GM19328 (cell line): ENCODE results near the gene POLR2L.

Experiments
- ATAC-seq: cut with Tn5 transposase; IDR thresholded peaks from one replicate; pipeline ENCODE4 v1.9.1; 2021; ENCODE audit warnings: mild to moderate bottlenecking, moderate library complexity; ENCODE audit not compliant: unreplicated experiment

POLR2L gene

DNA sequence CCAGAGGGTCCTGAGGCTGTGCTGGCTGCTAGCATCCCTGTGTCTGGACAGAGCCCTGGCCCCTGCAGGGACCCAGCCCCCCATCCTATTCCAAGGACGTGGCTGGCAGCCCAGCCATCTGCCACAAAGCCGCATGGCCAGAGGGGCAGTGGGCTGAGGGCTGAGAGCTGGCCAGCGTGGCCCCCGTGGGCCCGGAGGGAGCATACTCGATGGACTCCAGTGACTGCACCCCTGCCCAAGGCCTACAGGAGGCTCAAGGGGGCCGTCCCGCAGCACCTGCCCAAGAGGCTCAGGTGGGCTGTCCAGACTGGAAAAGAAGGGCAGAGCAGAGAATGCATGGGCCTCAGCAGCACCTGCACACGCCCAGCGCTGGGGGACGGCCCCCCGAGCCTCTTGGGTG, 13.5 kb upstream of the POLR2L start:
- no peak for ATAC-seq

DNA sequence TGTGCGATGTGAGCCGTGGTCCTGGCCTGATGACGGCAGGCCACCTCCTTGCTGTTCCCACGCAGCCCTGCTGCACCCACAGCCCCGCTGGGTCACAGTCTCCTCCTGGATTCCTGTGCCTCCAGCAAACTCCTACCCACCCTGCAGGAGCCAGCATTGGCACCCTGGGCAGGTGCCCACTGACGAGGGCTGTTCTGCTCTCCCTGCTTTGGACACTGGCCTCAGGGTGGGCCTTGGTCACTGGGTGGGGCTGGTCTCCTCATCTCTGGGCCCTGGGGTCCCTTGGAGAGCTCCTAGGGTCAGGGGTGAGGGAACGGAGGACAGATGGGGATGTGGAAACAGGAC, 13.0 kb upstream of the POLR2L start:
- ATAC-seq, result no peak

DNA sequence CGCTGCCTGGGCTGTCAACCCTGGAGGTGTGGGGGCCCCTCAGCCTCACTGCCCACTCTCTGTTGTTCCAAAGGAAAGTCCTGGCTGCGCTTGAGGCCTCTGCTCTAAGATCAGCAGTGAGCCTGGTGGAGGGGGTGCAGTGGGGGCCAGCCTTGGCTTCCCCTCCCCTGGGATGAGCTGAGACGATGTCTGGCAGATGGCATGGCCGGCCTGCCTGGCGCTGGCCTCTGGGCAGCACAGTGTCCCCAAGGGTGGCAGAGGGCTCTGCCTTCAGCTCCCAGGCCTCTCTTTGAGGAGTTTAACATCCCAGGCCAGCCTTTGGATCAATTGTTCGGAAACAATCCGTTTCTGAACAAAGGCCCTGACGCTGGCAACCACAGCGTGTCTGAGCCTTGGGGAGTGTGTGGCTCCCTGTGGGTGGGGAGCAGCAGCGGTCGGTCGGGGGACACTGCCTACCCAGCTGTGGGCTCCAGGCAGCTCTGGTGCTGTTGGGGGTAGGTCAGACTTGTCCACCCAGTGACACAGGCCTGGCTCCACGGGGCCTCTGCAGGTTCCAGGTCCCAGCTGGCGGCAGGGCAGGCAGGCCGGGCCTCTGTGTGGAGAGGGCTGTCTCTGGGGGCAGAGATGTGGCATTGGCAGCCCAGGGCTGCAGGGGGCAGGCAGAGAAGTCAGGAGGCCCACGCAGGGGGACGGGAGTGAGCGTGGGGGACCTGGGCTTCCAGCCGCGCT, 12.4 kb upstream of the POLR2L start:
- ATAC-seq, result no peak

DNA sequence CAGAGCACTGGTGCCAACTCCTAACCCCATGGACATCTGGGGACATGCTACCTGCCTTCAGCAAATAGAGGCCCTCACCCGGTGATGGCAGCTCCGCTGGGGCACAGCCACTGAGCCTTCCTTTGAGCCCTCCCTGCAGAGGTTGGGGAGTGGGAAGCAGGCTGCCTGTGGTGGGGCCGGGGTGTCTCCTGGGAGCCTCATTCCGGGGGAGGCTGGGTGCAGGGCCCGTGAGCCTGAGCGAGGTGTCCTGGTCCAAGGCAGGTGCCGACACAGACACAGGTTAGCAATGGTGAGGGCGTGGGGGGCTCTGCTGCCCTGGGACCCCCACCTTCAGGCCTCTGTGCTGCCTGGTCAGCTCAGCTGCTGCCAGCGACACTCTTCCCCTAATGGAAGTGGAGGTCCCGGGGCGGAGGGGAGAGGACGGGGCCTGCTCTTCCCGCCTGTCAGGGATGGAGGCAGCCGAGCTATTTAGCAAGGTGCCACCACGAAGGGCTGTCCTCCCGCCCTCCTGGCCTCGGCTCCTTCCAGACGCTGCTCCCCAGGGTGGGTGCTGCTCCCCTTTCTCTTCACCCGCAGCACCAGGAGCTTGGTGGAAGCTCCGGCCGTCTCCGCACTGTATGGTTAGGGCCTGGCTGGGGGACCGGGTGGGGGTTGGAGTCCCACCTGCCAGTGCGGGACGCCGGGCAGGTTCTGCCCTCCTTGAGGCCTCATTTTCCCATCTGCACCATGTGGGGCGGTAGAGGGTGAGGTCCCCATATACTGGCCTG, 11.5 kb upstream of the POLR2L start:
- ATAC-seq, result no peak

DNA sequence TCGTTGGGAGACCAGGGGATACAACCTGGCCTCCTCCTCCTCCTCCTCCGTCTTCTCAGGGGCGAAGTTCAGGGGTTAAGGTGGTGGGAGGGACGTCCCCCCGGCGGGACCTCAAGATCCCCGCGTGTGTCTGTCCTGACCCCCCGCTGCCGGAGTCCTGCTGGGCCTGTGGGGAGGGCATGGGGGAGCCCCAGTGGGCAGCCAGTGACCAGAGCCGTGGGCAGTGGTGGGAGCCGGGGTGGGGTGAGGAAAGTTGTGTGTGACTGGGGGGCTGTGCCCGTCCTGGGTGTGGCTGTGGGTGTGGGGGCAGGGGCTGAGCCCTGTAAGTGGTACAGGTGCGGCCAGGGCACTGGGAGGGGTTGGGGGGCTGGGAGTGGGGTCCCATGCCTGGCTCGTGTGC, 10.4 kb upstream of the POLR2L start:
- ATAC-seq, result no peak

DNA sequence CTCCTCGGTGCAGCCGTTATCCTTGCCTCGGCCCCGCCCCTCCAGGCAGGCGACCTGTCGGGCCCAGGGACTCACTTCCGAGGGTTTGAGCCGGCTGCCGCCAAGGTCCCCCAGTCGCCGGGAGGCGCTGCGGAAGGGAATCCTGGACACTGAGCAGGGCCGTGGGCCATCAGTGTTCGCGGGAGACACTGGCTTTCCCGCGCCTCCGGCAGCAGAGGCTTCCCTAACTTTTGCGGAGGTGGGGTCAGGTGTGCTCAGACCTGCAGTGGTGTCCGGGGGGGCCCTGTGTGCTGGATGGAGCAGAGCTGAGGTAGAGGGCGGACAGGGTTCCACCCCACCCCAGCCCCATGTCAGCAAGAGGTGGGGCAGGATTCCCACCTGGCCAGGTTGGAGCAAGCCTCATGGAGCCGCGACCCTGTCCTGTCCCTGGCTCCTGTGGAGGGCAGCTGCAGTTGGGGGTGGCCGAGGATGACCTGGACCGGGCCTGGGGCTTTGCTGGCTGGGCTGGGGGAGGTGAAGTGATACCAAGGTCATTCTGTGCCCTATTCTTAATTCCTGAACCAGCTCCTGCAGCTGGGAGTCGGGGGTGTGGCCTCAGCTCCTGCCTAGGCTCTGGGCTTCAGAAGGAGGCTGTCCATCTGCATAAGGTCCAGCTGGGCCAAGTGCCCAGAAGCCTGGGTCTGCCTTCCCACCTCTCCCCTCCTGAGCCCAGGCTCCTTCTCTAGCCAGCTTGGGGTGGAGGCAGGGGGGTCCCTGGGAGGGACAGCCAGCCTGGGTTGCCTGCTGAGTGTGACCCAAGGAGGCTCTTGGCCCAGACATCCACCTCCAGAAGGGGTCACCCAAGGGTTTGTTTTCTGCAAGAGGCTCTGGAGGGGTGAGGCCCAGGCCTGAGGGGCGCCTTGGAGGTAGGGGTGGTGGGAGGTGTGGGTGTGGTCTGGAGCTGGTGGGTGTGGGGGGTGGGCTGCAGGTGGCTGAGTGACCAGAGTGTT, 8.7 kb upstream of the POLR2L start:
- no peak for ATAC-seq

DNA sequence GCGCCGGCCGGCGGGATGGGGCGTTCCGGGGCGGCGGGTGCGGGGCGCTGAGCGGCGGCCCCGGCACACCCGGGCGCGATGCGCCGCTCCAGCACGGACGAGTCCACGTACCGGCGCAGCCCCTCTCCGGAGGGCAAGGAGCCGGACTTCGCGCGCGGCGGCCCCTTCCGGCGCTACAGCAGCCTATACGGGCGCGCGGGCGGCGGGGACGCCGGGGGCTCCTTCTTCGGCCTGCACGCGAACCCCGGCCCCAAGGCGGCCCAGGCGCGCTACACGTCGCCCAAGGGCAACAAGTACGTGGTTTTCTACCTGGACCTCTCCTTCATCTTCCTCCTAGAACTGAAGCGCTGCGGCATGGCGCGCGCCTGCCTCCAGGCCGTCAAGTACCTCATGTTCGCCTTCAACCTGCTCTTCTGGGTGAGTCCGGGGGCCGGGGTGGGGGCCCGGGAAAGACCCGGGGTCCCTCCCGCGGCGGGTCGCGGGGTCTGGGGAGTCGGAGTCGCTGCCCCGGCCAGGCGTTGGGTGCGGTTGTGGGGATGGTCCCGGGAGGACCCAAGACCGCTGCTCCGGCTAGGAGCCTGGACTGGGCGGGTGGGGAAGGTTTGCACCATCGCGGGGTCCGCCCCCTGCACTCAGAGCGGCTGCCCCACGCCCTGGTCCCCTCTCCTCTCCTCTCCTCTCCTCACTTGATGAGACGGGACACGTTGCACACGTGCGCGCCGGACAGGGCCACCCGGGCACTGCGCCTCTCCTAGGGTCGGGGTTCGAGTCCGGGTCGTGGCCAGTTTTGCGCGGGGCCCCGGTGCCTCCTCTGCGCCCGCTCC, 7.8 kb upstream of the POLR2L start:
- no peak for ATAC-seq

DNA sequence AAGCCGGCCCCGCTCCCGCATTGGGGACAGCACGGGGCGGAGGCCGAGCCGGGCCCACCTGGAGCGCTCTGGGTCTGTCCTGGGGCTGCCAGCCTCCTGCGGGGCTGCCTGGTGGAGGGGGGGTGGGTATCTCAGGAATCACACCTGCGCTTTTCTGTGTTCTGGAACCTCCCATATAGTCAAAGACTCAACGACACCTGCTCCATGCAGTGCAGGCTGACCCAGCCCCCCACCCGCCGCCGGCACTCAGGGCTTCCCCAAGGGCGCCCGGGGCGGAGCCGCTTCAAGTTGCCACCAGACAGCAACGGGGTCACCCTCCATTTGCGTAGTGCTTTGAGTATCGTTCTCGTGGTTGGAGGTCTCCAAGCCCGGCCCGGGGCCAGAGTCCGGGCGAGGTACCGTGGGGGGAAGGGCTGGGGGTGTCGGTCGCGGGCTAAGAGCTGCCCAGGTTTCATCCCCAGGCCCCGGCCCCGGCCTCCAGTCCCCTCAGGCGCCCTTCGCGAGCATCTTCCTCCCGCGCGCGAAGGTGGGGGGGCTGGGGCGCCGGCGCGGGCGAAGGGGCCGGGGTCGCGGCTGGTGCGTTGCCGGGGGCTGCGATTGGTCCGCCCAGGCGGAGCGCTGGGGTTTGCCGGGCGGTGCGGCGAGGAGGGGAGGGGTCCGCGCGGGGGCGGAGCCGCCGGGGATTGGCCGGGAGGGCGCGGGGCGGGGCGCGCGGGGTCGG, 6.9 kb upstream of the POLR2L start:
- ATAC-seq, result no peak

DNA sequence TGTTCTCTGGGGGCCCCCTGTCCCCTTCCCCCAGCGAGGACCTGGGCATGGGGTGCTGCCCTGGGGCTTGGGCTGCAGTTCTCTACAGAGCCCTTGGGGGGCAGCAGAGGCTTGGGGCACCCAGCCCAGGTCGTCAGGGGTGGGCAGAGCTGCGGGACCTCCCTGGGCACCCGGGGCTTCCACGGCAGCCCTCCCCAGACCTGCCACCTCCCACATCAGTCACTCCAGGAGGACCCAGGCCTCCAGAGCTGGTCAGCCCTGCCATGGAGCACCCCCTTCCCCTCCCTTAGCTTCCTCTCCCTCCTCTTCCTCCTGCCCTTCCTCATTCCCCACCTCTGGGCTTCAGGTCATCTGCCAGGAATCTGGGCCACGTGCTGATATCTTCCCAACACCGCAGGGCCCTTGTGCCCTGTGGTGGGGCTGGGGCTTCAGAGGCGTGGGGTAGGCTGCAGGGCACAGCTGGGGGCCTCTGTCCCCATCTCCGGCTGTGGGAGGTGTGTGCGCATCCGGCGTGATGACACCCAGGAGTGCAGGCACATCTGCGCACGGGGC, 6.1 kb upstream of the POLR2L start:
- ATAC-seq, result no peak

DNA sequence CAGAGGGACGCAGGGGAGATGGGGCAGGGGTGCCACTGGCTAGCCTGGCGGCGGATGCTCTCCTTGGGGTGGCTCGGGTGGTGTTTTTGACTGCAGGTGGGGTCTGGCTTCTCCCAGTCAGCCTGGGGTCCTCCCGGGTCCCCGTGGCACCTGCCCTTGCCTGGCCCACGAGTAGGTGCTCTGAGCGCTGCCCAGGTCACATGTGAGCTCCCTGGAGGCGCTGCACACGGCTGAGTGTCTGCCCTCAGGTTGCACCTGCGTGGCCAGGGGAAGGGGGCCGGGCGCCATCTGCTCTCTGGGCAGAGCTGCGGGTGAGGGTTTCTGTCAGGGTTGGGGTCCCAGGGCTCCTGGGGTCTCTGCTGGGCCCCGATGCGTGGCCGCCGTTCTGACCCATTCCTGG, 5.5 kb upstream of the POLR2L start:
- no peak for ATAC-seq

DNA sequence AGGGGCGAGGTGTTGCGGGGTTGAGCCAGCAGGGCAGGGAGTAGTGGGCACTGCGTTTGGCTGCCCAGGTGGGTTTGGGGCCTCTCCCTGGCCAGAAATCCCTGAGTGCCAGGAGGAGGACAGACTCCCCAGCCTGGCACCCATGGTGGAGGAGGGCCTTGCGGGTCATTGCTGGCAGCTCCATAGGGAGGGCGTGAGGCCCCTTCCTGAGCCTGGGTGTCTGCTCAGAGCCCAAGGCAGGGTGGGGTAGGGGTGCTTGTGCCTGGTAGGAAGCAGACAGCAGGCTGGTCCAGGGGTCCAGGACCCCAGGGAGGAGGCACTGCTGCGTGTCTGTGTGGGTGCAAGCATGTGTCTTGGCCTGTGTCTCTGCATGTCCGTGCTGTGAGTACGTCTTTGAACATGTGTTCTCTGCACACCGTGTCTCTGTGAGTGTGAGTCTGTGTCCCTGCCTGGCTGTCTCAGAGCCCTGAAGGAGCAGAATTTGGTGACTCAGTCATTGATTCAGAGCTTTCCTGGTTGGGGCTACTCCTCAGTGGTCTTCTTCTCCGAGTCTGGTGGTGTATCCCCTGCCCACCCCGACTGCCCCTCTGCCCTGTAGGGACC, 4.3 kb upstream of the POLR2L start:
- no peak for ATAC-seq

DNA sequence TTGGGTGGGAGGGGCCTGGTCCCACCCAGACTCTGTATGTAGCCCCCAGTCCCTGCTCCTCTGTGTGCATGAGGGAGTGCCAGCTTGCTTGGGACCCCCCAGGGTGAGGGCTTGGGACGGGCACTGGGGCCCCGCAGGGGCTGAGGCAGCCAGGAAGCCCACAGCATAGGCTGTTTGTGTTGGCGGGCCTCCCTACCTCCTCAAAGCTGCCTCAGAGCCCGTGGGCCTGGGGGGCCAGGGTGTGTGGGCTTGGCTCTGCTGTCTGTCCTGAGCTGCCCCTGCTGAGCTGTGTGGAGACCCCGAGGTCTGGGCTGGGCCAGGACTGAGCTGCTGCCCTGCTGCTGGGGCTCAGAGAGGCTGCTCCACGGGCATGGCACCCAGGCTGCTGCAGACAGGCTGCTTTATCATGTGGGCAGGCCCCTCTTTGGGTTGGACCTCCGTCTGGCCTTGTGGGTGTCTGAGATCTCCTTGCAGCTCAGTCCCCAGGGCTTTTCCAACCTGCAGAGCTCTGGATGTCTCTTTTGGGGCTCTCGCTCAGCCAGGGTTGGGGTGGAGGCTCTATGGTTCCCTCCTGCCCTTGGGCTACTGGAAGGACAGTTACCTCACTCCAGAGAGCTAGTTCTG, 3.7 kb upstream of the POLR2L start:
- no peak for ATAC-seq

DNA sequence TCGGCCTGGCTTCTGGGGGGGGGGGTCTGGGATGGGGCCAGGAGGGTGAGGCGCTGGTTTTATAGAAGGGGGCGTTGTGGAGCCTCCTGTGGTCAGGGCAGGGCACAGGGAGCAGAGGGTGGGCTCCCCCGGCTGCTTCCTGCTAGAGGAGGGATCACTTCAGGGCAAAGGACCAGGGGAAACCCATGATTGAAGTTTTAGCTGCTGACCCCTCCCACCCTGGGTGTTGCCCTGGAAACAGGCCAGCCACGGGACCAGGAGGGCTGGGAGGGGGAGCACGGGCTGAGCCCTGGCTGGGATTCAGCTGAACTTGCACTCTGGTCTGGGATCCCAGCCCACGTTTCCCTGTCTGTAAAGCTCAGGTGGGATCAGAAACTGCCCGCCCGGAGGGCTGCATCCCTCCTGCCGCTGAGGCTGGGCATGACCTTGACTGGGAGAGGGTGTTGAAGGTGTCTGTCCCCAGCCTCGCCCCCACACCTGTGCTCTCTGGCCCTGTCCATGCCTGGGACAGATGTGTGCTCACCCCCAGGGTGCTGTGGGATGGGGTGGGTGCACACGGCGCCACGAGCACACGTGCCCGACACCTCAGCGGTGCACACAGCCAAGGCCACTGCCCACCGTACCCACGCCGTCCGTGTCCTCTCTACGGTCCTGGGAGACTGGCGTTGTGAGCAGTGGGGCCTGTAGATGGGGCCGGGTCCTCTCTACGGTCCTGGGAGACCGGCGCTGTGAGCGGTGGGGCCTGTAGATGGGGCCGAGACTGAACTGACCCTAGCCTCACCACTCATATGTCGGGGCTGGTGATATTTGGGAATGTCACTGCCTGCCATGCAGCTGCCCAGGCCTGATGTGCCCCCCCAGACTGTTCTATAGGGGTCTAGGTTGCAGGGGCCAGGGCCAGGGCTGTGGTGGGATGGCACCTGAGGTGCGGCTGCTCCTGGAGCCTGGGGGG, 2.6 kb upstream of the POLR2L start:
- ATAC-seq, result no peak

DNA sequence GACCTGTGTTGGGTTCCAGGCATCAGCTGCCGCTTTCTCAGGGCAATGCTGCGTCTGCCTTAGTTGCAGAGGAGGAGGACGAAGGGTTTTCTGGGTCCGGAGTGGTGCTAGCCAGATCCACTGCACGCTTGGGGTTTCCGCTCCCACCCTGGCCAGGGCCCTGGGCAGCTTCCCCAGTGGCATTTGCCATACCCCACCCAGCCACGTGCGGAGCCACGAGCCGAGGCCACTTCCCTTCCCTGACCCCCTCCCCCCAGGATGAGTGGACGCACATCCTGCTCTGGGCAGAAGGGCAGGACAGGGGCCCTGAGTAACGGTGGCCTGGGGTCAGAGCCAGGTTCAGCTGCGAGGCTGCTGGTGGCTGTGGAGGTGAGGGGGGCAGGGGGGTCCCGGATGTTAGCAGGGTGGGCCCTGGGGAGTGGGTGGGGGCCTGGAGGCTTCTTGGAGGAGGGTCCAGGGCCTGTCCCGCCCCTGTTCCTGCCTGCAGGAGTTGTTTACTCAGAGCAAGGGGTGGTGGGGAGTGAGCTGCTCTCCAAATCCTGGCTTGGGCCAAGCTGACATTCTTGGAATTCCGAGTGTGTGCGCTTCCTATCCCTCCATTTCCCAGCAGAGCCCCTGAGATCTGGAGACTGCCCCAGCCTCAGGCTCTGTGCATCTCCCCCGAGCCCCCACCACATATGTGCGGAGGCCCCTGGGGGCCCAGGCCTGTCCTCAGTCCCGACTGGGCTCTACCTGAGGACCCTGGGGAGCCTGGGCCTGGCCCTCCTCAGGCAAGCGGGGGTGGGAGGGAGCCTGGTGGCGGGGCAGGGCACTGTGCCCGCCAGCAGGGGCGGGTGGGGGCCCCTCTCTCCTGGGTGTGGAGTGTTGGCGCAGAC, 1.7 kb upstream of the POLR2L start:
- no peak for ATAC-seq

DNA sequence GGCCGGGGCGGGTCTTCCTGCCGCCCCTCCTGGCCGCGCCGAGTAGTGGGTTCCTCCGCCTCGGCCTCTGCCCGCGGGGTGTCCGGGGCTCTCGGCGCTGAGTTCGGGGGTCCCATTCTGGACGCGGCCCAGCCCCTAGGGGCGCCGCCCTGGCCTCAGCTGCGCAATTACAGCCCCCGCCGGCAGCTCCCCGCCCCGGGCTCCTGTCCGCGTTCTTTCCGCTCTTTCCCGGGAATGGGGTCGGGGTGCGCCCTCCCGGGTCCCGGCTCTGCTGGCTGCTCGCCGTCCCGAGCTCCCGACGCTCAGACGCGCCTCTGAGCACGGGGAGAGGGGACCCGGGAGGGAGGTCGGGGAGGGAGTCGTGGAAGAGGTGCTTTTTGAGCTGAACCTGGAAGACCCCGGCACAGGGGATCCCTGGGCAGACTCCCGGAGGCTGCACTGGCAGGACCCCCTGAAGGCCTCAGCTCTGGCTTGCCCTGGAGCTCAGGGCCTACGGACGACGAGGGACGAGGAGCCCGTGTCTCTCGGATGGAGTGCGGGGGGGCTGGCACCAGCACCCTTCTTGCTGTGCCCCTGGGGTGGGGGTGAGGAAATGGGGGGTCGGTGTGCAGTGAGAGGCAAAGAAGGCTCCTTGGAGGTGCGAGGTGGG, 881 bp upstream of the POLR2L start:
- ATAC-seq, result no peak

DNA sequence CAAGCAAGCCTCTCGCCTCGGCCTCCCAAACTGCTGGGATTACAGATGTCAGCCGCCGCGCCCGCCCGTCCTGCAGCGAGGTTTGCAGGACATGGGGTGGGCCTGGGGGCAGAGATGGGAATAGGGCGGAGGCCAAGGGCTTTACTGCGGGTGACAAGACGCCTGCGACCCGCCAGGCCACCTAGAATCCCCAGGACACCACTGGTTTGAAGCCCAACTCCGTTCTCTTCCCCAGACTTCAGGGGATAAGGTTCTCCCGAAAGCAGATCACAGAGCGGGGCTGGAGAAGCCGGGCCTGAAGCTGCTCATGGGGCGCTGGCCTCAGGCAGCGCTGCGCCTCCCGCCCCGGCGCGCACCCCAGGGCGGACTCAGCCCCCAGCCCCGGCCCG, 354 bp downstream of the POLR2L start:
- ATAC-seq, result peak; percentile 12
